ENCODE results near the gene C12orf75.
"Not testable (repeated sequence)": the region's sequence is repeated elsewhere in the genome, so short reads cannot be mapped to it uniquely, and the experiment has no call there.

C12orf75 gene

DNA sequence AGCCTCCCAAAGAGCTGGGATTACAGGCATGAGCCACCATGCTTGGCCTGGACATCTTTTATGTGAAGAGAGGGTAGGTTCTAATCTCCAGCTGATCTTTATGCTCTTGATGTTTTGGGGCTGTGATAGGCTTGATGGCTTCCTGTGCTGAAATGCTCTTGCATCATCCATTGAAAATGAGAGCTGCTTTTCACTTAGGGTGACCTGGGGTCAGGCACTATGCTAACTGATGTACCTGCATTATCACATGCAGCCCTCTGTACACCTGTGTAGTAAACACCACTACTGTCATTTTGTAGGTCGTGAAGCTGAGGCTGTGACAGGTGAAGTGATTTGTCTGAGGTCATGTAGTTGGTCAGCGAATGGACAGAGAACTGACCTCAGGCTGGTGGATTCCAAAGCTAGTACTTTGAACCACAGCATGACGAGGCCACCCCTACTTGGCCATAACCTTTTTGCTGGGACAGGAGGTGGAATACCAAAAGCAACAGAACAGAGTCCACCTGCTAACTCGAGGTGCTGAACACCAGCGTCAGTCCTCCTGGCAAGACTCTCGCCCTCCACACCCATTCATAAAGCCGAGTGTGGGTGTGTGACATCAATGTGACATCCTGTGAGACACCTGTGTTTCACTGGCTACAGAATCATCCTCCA lies 69.1 kb downstream of the C12orf75 start:
- Histone ChIP-seq H3K4me3 (ENCODE audit: low read depth, low read length) (no peak overlapping the region), H3K9me3 (ENCODE audit: control insufficient read depth, insufficient read depth, low read length) (no peaks in the 10 kb centered on the region), H3K9ac (ENCODE audit: low read depth, low read length) (no peak overlapping the region), H3K27ac (ENCODE audit: low read depth, low read length) (no peak overlapping the region), H3K4me1 (ENCODE audit: control insufficient read depth, insufficient read depth, low read length) (no peaks in the 10 kb centered on the region), H3K27me3 (ENCODE audit: control insufficient read depth, insufficient read depth, low read length) (no peaks in the 10 kb centered on the region), H3K36me3 (ENCODE audit: control insufficient read depth, insufficient read depth, low read length) (no peaks in the 10 kb centered on the region)

DNA sequence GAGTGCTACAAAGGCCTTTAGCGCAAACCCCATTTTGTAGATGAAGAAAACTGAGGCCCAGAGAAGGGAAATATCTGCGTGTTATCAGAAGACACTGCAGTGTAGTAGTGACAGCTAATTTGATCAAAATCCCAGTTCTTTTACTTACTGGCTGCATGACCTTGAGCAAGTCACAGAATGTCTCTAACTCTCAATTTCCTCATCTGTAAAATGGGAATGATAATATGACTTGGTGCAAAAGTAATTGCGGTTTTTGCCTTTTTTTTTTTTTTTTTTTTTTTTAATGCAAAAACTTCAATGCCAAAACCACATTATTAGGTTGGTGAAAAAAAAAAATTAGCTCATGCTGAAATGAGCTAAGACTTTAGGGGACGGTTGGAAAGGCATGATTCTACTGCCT lies 69.7 kb downstream of the C12orf75 start:
- no peaks in the 10 kb centered on the region for H3K27me3 ChIP-seq (ENCODE audit: control insufficient read depth, insufficient read depth, low read length)
- H3K9me3 ChIP-seq (ENCODE audit: control insufficient read depth, insufficient read depth, low read length), result no peaks in the 10 kb centered on the region
- H3K4me1 ChIP-seq (ENCODE audit: control insufficient read depth, insufficient read depth, low read length), result no peaks in the 10 kb centered on the region
- no peak overlapping the region for H3K4me3 ChIP-seq (ENCODE audit: low read depth, low read length)
- H3K36me3 ChIP-seq (ENCODE audit: control insufficient read depth, insufficient read depth, low read length), result no peaks in the 10 kb centered on the region
- no peak overlapping the region for H3K9ac ChIP-seq (ENCODE audit: low read depth, low read length)
- H3K27ac ChIP-seq (ENCODE audit: low read depth, low read length), result no peak overlapping the region

DNA sequence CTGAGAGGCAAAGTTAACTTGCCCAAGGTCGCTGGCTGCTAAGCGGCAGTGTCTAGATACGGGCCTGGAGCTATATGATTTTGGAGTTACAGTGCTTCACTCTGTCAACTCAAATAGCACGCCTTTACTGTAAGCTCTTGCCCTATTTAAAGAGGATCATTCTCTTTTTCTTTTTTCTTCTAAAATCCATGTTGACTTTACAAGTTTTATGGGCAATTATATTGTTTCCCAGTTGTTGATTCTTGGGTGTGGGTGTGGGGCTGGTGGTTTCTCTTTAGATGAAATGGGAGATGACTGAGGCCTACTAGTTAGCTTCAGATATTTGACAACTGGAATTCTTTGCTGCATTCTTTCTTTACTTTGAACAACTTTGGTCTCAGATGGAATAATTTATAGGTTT lies 70.7 kb downstream of the C12orf75 start:
- H3K27ac ChIP-seq (ENCODE audit: low read depth, low read length), result no peak overlapping the region
- no peaks in the 10 kb centered on the region for H3K36me3 ChIP-seq (ENCODE audit: control insufficient read depth, insufficient read depth, low read length)
- no peak overlapping the region for H3K4me3 ChIP-seq (ENCODE audit: low read depth, low read length)
- H3K9ac ChIP-seq (ENCODE audit: low read depth, low read length), result no peak overlapping the region
- H3K9me3 ChIP-seq (ENCODE audit: control insufficient read depth, insufficient read depth, low read length), result no peaks in the 10 kb centered on the region
- H3K4me1 ChIP-seq (ENCODE audit: control insufficient read depth, insufficient read depth, low read length), result no peaks in the 10 kb centered on the region
- no peaks in the 10 kb centered on the region for H3K27me3 ChIP-seq (ENCODE audit: control insufficient read depth, insufficient read depth, low read length)

DNA sequence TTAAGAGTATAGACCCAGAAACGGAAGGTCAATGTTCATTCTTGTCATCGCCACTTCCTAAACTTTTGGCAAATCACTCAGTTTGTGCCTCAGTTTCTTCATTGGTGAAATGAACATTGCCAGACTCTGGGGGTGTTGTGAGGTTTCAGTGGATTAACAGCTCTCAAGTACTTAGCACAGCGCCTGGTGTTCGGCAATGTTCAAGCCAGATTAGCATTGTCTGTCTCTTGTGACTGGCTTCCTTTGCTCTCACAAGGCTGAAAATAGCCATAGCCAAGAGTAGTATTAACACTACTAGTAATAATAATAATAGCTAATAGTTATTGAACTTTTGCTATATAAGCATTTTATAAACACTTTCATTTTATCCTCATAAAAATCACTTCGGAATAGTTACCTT lies 71.9 kb downstream of the C12orf75 start:
- H3K36me3 ChIP-seq (ENCODE audit: control insufficient read depth, insufficient read depth, low read length), result no peaks in the 10 kb centered on the region
- no peak overlapping the region for H3K9ac ChIP-seq (ENCODE audit: low read depth, low read length)
- H3K4me1 ChIP-seq (ENCODE audit: control insufficient read depth, insufficient read depth, low read length), result no peaks in the 10 kb centered on the region
- no peak overlapping the region for H3K27ac ChIP-seq (ENCODE audit: low read depth, low read length)
- no peaks in the 10 kb centered on the region for H3K9me3 ChIP-seq (ENCODE audit: control insufficient read depth, insufficient read depth, low read length)
- H3K27me3 ChIP-seq (ENCODE audit: control insufficient read depth, insufficient read depth, low read length), result no peaks in the 10 kb centered on the region
- no peak overlapping the region for H3K4me3 ChIP-seq (ENCODE audit: low read depth, low read length)

DNA sequence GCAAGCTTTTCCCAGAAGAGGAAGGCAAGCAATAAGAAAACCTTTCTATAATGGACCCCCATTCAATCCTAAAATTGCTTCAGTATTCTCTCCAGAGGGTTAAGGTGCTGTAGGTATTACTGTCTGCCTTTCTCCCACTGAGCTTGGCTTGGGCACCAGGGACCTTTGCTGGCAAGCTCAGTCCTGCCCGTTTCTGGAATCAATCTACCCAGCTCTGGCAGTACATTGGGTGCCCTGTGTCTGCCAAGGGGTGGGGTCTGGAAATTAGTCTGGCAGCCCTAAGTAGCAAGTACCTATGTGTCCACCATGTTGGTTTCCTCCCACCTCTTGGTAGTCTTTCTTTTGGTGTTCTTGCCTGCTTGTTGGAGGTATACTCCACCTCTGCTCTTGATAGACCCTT lies 72.6 kb downstream of the C12orf75 start:
- no peaks in the 10 kb centered on the region for H3K36me3 ChIP-seq (ENCODE audit: control insufficient read depth, insufficient read depth, low read length)
- no peak overlapping the region for H3K4me3 ChIP-seq (ENCODE audit: low read depth, low read length)
- no peaks in the 10 kb centered on the region for H3K4me1 ChIP-seq (ENCODE audit: control insufficient read depth, insufficient read depth, low read length)
- H3K9me3 ChIP-seq (ENCODE audit: control insufficient read depth, insufficient read depth, low read length), result no peaks in the 10 kb centered on the region
- no peak overlapping the region for H3K27ac ChIP-seq (ENCODE audit: low read depth, low read length)
- H3K9ac ChIP-seq (ENCODE audit: low read depth, low read length), result no peak overlapping the region
- no peaks in the 10 kb centered on the region for H3K27me3 ChIP-seq (ENCODE audit: control insufficient read depth, insufficient read depth, low read length)

DNA sequence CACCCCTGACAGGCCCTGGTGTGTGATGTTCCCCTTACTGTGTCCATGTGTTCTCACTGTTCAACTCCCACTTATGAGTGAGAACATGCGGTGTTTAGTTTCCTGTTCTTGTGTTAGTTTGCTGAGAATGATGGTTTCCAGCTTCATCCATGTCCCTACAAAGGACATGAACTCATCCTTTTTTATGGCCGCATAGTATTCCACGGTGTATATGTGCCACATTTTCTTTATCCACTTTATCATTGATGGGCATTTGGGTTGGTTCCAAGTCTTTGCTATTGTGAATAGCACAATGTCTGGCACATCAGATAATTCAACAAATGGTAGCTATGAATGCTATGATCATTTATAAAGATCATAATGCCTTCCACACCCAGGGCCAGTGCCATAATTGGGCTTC lies 73.6 kb downstream of the C12orf75 start:
- H3K9me3 ChIP-seq (ENCODE audit: control insufficient read depth, insufficient read depth, low read length); H3K9ac ChIP-seq (ENCODE audit: low read depth, low read length); H3K27ac ChIP-seq (ENCODE audit: low read depth, low read length); H3K27me3 ChIP-seq (ENCODE audit: control insufficient read depth, insufficient read depth, low read length); H3K36me3 ChIP-seq (ENCODE audit: control insufficient read depth, insufficient read depth, low read length); H3K4me1 ChIP-seq (ENCODE audit: control insufficient read depth, insufficient read depth, low read length); H3K4me3 ChIP-seq (ENCODE audit: low read depth, low read length): not testable (repeated sequence)

DNA sequence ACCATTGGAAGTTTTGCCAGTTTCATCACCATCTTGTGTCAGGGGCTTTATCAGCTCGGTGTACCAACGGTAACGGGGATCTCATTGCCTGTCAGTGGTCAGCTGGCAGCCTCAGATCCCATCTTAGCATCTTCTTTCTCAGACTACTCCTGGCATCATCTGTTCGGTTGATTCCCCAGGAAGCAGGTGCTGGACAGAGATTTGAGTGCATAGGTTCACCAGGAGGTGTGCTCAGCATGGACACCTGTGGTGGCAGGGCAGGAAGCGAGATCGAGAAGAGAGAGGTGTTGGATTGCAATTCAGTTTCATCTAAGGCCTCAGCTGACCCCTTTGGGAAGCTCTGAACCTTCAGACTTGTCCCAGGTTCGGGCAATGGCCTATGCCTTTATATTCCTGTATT lies 76.0 kb downstream of the C12orf75 start:
- Histone ChIP-seq H3K9ac (ENCODE audit: low read depth, low read length) (no peak overlapping the region), H3K36me3 (ENCODE audit: control insufficient read depth, insufficient read depth, low read length) (no peaks in the 10 kb centered on the region), H3K4me3 (ENCODE audit: low read depth, low read length) (no peak overlapping the region), H3K4me1 (ENCODE audit: control insufficient read depth, insufficient read depth, low read length) (peaks cover 3% of the 10 kb centered on the region; the same call in 1 of the 2 replicates), H3K27ac (ENCODE audit: low read depth, low read length) (no peak overlapping the region), H3K9me3 (ENCODE audit: control insufficient read depth, insufficient read depth, low read length) (no peaks in the 10 kb centered on the region), H3K27me3 (ENCODE audit: control insufficient read depth, insufficient read depth, low read length) (no peaks in the 10 kb centered on the region)

DNA sequence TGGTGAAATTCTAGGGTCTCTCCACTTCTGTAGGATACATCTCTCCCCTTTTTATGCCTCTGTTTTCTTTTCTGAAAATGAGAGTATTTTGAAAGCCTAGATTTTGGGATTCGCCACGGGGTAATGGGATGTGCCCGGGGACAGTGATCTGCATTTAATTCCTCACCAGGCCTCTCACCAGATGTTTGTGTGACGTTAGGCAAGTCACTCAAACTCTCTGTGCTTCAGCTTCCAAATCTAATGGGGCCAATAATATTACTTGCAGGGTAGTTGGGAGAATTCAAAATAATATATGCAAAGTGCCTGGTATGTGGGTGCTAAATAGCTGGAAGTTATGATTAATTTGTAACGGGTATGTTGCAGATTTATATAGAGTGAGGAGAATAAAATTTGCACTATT lies 78.8 kb downstream of the C12orf75 start:
- Histone ChIP-seq H3K27ac (ENCODE audit: low read depth, low read length) (no peak overlapping the region), H3K4me3 (ENCODE audit: low read depth, low read length) (no peak overlapping the region), H3K9me3 (ENCODE audit: control insufficient read depth, insufficient read depth, low read length) (no peaks in the 10 kb centered on the region), H3K9ac (ENCODE audit: low read depth, low read length) (no peak overlapping the region), H3K27me3 (ENCODE audit: control insufficient read depth, insufficient read depth, low read length) (no peaks in the 10 kb centered on the region), H3K36me3 (ENCODE audit: control insufficient read depth, insufficient read depth, low read length) (no peaks in the 10 kb centered on the region), H3K4me1 (ENCODE audit: control insufficient read depth, insufficient read depth, low read length) (peaks cover 3% of the 10 kb centered on the region; the same call in 1 of the 2 replicates)

DNA sequence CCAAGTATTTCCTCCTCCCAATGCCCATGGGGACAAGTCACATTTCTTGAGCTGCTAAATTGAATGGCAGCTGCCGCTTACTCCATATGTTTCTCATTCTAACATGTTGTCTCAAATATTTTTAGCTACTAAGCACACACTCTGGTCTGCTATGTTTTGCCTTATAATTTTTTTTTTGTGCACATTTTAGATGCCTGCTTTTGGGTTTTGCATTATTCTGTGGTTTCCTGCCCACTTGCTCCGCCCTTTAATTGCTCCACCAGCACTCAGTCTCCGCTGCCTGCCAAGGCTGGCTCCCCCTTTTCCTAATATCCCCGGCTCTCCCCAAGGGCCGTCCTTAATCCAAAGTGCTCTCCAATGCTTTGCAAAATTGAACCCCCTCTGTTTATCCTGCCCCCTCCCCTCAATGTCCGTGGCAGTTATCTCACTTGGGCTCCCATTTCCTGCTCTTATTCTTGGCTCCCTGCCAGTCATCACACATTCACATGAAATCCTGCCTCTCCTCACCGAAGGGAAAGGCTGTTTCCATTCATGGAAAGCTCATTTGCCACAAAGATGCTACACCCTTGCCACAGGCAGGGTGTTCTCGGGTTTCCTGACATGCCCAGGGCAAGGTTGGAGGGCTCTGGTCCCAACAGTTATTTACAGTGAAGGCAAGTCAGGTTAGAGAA lies 79.4 kb downstream of the C12orf75 start:
- no peaks in the 10 kb centered on the region for H3K36me3 ChIP-seq (ENCODE audit: control insufficient read depth, insufficient read depth, low read length)
- no peaks in the 10 kb centered on the region for H3K9me3 ChIP-seq (ENCODE audit: control insufficient read depth, insufficient read depth, low read length)
- H3K9ac ChIP-seq (ENCODE audit: low read depth, low read length), result no peak overlapping the region
- peaks cover 3% of the 10 kb centered on the region; the same call in 1 of the 2 replicates for H3K4me1 ChIP-seq (ENCODE audit: control insufficient read depth, insufficient read depth, low read length)
- no peak overlapping the region for H3K27ac ChIP-seq (ENCODE audit: low read depth, low read length)
- H3K4me3 ChIP-seq (ENCODE audit: low read depth, low read length), result no peak overlapping the region
- H3K27me3 ChIP-seq (ENCODE audit: control insufficient read depth, insufficient read depth, low read length), result no peaks in the 10 kb centered on the region

DNA sequence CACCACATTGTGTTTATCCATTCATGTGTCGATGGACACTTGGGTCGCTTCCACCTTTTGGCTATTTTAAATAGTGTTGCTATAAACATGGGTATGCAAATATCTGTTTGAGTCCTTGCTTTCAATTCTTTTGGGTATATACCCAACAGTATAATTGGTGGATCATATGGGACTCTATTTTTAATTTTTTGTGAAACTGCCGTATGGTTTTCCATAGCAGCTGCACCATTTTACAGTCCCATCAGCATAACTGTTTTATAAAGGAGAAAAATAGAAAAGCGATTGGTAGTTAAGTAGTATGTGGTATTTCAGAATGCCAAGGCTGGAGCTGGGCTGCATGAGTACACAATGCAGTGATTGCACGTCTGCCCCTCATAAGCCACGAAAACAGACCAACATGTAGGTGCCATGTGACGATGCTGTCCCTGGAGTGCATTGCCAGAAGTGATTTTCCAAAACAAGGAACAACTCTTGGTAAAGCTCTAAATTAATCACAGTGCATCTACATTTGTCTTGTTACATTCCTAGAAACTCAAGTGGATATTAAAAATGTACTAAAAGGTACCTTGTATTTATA lies 83.5 kb downstream of the C12orf75 start:
- no peaks in the 10 kb centered on the region for H3K27me3 ChIP-seq (ENCODE audit: control insufficient read depth, insufficient read depth, low read length)
- H3K9ac ChIP-seq (ENCODE audit: low read depth, low read length), result no peak overlapping the region
- no peaks in the 10 kb centered on the region for H3K9me3 ChIP-seq (ENCODE audit: control insufficient read depth, insufficient read depth, low read length)
- H3K27ac ChIP-seq (ENCODE audit: low read depth, low read length), result no peak overlapping the region
- H3K36me3 ChIP-seq (ENCODE audit: control insufficient read depth, insufficient read depth, low read length), result no peaks in the 10 kb centered on the region
- H3K4me1 ChIP-seq (ENCODE audit: control insufficient read depth, insufficient read depth, low read length), result peaks cover 3% of the 10 kb centered on the region; the same call in 1 of the 2 replicates
- H3K4me3 ChIP-seq (ENCODE audit: low read depth, low read length), result no peak overlapping the region

DNA sequence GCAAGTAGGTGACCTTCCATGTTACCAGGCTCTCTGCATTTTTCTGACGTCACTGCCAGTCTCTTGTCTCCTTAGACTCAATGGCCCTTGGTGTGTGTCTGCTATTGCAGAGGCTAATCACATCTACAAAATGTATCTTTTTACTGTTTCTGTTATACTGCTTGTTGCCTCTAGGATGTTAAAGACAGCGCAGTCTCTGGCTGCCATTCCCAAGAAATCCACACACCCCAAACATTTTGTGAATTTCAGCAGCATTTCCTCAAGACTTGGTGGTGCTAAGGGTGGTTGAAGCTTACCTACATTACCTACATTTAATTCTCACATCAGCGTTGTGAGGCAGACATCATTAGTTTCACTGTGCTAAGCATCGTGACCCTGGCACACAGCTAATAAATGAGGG lies 87.2 kb downstream of the C12orf75 start:
- H3K36me3 ChIP-seq (ENCODE audit: control insufficient read depth, insufficient read depth, low read length), result no peaks in the 10 kb centered on the region
- H3K9ac ChIP-seq (ENCODE audit: low read depth, low read length), result no peak overlapping the region
- H3K27ac ChIP-seq (ENCODE audit: low read depth, low read length), result no peak overlapping the region
- H3K9me3 ChIP-seq (ENCODE audit: control insufficient read depth, insufficient read depth, low read length), result no peaks in the 10 kb centered on the region
- no peaks in the 10 kb centered on the region for H3K27me3 ChIP-seq (ENCODE audit: control insufficient read depth, insufficient read depth, low read length)
- H3K4me1 ChIP-seq (ENCODE audit: control insufficient read depth, insufficient read depth, low read length), result no peaks in the 10 kb centered on the region
- H3K4me3 ChIP-seq (ENCODE audit: low read depth, low read length), result no peak overlapping the region
